Superior temporal gyrus (tissue), 1 donor: ENCODE results near the gene TSPYL6.

ENCODE experiments used
- DNase-seq: peaks from one replicate; pipeline ENCODE4 v3.0.0-alpha.2; 2016; ENCODE audit errors: extremely low spot score

TSPYL6 gene

DNA sequence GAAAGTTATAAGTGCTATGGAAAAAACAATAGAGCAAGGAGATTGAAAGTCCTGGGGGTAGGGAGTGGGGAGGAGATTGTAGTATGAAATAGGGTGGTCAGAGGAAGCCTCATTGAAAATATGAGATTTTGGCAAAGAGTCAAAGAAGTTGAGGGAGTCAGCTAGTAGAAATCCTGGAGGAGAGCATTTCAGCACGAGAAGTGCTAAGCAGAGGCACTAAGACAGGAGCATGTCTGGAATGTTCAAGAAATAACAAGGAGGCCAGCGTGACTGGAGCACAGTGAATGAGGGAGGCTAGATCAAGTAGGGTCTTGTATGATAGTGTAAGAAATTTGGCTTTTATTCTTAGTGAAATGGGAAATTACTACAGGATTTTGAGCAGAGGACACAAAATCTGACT, 2.1 kb upstream of the TSPYL6 start:
- DNase-seq: no peak

DNA sequence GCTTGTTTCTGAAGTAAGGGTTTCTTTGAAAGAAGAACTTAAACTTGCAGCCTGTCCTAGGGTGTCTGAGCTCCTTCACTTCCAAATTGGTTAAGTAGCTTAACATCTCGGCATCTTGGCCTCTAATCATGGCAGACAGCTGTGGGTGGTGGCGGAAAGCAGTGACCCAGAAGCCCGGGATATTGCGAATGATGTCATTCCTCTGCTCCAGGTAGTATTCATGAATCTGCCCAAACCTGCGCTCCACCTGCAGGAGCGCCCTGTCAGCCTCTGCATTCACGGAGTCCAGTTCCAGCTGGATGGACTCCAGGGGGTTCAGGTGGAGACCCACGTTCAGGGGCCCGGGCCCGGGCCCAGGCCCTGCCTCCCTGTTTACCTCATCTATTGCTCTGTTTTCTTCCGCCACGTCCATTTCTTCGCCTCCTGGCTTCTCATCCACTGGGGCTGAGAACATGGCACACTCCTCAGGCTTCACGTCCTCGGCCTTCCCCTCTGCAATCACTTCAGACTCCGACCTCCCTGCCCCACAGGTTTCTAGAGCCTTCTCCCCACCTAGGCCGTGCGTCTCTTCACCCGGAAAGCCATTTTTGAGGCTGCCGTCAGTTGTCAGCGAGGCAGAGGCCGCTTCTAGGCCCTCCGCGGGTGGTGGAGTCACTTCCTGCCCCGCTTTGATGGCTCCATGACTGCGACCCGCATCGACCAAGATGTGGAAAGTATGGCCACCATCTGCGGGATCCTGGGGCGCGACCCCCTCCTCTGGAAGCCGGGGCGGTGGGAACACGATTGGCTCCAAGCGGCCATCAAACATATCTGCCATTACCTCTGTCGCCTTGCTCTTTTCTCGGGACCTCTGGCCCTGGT, 569 bp downstream of the TSPYL6 start:
- no peak for DNase-seq

DNA sequence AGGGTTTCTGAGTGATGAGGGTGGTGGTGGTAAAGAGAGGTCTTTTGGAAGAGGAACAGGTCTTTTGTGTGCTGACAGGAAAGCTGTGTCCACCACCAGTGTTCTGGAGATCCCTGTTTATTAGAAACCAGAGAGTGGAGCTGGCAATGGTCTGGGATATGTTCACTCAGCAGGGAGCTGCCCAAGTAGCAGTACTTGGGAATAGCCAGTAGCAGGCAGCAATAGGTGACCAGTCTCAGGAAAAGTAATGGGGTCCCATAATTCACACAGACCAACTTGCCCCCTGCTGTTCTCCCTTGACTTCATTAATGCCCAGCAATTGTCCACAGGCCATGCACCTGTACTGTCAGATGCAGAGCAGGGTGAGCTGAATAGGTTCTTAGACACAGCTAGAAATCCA, 1.8 kb downstream of the TSPYL6 start:
- DNase-seq: no peak

DNA sequence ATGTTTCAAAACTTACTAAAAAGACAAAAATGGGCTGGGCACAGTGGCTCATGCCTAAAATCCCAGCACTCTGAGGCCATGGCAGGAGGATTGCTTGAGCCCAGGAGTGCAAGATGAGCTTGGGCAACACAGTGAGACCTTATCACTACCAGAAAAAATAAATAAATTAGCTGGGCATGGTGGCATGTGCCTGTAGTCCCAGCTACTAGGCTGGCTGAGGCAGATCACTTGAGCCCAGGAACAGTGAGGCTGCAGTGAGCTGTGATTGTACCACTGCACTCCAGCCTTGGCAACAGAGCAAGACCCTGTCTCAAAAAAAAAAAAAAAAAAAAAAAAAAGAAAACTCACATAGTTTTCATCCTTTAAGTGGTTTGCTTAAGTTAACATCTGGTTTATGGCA, 6.4 kb downstream of the TSPYL6 start:
- DNase-seq: no peak

DNA sequence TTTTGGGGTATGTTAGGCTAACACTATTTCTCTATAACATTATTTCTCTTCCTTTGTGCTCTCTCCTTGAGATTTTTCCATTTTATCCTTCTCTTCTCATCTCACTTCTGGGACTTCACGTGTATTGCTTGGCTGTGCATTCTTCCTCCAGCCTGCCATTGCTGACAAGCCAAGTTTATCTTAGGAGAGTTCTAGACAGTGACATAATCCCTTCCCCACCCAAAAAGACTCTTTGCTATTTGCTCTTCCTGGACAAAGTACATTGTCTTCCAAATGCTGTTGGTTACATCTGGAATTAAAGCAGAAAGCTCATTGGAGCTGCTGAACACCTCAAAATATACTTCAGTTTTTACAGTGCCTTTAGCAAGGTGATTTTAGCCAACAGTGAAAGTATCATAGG, 8.9 kb downstream of the TSPYL6 start:
- DNase-seq: no peak

DNA sequence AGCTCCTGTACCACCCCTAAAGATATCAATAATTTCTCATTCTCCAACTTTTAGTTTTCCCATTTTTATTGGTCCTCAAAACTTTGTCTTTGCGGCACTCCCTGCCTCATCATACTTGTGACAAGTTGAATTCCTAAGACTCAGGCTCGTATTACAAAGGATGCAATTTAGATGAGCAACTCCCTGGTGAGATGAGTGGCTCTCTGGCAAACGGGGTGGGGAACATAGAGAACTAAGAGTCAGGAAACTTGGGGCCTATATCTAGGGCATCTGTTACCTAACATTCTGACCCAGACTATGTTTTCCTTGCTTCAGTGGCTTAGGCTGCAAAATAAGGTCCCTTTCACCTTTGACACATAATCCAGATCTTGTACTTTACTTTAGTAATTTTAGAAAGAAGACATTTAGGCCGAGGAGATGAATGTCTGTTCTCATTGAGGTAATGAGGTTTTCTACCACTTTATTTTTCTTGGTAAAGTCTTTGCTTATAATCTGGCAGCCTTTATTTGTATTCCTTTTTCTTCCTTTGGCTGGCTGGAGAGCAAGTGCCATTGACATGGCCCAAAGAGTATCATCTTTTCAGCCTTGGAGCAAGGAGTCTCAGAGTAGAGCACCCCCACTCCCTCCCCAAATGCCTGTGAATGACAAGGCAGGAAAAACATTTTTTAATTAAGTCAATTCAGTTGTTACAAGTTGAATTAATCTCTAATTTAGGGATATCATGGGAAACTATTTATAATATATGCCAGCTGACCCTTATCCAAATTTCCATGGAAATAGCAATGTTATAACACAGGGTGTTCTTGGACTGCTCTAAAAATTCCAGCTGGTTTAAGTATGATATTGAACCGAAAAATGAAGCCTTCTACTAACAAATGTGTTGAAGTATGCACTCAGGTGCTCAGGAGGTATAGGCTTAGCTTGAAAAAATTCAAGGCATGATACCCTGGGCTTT, 15.2 kb downstream of the TSPYL6 start:
- no peak for DNase-seq

DNA sequence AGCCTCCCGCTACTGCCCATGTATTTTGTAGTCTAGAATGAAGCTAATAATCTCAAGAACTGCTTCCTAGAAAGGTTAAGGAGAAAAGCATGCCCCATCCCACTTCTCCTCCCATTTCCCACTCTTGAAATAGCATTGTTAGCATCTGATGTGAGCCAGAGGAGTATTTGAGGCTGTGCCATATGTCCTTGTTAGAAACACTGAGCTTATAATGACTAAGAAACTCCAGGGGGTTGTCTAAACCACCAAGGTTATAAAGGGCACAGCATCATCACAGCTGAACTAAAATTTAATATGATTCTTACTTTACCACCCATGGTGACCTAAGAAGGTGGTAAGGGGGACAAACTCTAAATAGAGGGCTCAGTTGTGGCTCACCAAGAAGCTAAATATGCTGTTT, 16.6 kb downstream of the TSPYL6 start:
- no peak for DNase-seq

DNA sequence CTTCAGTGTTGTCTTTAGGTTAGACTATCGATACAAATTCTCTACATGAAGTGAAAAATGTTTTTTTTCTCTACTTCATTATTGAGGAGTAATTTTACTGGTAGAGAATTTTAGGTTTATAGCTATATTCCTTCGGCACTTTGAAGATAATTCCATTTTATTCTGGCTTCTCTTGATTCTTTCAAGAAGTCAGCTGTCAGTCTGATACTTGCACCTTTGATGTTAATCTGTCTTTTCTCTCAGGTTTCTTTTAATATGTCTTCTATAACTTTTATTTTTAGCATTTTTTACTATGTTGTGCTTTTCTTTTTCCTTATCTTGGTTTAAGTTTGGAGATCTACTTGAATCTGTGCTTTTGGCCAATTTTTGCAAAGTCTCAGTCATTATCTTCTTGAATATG, 18.6 kb downstream of the TSPYL6 start:
- no peak for DNase-seq

DNA sequence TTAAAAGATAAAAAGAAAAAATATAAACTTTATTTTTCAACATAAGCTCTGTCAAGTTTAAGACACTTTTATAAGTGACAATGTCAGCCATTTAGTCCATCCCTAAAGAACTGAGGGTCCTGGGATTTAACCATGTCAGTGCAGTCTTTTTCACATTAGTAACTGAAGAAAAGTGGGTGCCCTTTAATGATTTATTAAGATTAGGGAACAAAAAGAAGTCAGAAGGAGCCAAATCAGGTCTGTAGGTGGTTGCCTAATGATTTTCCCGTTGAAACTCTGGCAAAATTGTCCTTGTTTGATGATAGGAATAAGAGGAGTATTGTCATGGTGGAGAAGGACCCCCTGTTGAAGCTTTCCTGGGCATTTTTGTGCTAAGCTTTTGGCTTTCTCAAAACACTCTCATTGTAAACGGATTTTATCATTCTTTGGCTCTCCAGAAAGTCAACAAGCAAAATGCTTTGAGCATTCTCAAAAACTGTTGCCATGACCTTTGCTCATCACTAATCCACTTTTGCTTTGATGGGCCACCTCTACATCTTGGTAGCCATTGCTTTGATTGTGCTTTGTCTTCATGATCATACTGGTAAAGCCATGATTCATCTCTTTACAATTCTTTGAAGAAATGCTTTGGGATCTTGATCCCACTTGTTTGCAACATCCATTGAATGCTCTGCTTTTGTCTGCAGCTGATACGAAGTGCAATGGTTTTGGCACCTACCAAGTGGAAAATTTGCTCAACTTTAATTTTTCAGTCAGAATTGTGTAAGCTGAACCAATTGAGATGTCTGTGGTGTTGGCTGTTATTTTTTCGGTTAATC, 22.0 kb downstream of the TSPYL6 start:
- no peak for DNase-seq

DNA sequence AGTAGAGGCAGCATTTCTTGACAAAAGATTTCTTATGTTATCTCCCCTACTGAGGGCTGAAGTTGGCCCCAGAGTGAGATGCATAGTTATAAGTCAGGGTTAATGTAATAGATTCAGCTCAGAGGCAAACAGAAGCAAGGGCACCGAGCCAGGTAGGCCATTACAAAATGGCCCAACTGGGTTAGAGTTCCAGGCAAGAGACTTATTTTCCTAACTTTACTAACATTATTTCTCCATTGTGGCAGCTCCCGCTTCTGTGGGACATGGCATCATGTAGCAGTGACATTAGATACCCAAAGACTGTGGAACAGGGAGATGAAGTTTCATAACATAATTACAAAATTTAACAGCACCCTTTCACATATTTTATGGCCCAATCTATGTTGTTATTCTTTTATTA, 27.1 kb downstream of the TSPYL6 start:
- no peak for DNase-seq

DNA sequence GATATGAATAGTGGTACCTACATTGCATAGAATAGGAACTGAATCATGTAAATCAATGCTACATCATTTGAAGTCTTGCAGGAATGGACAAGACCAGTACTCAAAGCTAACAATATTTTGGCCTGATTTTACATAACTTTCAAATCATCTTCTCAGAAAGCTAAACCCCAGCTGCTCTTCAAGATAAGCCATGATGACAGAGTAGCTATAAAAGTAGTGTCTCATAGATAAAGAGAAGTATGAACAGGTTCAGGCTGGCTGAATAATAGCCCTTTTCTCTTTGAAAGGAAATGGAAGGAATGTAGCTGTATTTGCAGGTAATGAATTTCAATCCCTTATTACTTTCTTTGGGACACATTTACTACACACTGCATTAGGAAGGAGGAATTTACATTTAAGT, 28.2 kb downstream of the TSPYL6 start:
- DNase-seq: no peak

DNA sequence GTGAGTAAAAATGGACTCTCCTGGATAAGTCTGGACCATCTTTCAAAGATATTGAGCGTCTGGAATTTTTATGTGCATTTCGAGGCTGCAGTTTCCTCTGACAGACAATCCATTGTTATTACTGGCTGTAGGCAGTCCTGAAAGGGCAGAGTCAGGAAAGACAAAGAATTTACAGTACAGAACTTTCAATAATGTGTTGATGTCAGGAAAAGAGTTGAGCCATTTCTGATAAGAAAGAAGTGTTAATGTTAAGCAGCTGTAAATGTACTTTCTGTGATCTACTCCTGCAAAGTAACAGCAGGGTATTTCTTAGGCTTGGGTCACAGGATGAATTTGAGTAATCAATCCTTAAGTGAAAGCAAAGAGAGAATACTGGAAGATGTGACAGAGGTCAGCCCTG, 29.8 kb downstream of the TSPYL6 start:
- peak; percentile 77 for DNase-seq

DNA sequence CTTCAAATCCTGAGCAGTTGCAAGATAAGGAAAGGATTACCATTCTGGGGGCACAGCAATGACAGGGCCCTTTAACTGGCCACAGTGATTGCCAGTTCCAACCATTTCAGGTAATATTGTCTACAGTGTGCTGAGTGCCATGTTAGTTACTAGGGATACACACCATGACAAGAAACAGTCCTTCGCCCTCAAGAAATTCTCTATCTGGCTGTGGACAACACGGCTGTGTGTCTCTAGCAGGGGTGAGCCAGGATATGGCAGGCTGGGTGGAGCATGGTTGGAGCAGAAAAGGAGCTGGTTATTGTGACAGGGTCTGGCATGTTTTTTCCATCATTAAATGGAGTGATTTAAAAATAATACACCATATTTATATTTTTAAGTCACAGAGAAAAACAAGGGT, 31.0 kb downstream of the TSPYL6 start:
- no peak for DNase-seq

DNA sequence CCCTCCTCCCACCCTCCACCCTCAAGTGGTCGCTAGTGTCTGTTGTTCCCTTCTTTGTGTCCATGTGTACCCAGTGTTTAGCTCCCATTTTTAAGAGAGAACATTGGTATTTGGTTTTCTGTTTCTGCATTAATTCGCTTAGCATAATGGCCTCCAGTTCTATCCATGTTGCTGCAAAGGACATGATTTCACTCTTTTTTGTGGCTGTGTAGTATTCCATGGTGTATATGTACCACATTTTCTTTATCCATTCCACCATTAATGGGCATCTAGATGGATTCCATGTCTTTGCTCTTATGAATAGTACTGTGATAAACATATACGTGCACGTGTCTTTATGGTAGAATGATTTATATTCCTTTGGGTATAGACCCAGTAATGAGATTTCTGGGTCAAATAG, 42.9 kb downstream of the TSPYL6 start:
- no peak for DNase-seq

DNA sequence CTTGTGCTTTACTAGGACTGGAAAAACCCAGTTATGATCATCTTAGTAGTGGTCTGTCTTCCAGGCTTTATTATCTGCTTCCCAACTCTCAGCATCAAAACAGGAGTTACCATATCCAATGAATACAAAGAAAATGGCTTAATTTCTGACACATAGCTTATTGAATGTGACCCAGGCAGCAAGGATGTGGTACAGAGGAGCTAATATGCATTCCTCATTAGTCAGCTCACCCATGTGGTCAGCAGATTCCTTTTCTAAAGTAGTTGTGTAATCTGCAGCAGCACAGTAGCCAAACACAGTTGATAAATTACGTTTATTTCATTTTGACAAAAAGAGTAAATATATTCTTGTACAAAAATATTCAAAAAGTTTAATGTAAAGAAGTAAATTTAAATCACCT, 43.6 kb downstream of the TSPYL6 start:
- no peak for DNase-seq

DNA sequence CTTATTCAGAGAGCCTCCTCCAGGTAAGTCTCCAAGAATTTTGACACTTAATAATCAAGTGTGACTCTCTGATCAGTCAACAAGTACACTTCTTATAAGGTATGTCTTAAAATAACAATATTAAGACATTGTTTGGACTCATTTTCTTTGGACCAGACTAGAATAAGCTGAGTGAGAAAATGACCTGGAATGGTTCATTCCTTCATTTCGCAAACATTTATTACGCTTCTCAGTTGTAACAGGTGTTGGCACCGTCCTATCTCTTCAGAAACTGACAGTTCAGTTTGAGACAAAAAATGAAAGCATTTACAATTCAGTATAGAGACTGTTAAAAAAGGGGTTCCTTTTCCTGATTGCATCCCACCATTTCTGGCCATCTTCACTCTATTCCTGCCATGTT, 46.6 kb downstream of the TSPYL6 start:
- DNase-seq: no peak

DNA sequence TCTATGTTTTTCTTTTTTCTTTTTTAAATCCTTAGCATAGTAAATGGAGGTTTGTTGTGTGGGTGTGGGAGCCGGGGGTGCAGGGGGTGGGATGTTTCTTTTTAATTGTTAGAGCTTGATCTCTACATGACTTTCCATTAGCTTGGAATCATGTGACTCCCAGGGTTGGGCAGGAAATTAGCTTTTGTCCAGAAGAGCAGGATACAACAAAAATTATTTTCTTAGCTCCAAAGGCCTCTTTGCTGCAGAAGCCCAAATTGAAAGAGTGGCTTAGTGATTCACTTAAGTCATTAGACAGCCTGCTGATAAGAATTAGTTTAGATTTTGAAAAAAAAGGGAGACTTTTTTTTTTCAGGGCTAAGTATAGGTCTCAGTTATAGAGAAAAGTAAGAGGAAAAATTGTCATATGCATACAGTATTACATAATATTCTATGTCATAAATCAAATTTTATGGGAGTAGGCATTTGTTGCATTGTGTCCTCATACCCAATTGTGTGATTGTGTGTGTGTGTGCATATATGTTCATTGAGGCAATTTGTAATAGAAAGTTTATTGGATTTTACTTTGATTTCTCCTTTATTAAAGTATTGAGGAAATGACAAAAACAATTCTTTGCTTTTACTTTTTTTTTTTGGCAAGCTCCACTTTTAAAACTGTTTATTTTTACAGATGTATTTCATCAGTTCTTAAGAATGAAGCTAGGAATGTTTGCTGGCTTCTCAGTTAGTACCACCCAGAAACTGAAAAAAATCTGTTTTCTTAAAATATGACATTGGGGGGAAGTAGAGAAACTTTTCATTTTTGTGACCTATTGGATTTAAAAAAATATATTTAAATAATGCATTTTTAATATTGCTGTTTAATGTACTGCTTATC, 47.4 kb downstream of the TSPYL6 start:
- DNase-seq: no peak

DNA sequence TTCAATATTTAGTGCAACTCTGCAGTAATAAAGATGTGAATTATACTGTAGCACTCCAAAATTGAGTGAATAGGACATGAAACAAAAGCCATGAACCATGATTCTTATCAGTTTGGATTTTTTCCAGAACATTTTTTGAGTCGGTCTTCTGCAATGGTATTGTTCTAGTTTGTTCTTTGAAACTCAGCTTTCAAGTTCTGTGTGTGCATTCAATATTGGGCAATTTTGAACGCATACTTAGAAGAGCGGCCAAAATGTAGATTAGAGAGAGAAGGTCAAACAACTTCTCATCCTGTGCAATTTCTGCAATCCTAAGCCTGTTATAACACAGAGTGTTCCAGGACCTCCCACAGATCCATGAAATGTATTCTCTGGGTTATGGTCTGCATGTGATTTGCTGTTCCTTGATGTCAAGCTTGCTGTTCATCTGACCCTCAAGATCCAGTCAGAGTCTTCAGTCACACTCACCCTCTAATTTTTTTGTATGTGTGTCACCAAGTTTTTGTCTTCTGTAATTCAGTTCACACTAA, 48.3 kb downstream of the TSPYL6 start:
- DNase-seq: no peak

DNA sequence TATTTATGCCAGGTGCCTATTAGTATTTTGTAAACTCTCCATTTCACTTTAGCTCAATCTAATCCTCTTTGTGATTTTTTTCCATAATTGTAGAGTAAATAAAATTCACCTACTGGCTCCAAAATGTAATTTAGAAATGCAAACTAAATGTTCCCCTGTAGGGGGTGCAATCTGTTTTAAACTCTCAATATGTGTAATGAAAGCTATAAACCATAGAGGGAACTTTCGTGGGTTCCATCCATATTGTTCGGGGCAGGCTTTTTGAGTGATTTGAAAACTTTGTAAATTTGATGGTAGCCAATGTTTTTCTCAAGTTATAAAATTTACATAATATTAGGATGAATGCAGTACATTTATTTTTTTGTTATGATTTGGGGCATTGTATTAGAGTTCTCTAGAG, 49.4 kb downstream of the TSPYL6 start:
- DNase-seq: peak; percentile 86

DNA sequence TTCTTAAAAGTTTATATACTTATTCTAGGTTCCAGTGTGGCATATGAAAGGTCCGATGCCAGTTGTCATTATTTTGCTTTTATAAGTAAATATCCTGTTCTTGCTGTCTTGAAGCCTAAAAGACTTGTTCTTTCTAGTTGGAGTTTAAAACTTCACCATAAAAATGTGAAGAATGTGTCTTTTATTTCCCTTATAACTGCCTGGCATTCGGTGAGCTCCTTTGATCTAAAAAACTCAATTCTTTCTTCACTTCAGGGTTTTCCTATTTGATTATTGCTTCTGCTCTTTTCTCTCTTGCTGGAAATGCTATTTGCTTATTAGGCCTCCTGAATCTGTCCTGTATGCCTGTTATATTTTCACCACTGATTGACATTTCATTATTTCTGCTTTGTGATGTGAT, 51.6 kb downstream of the TSPYL6 start:
- no peak for DNase-seq
